Naive thymus-derived CD4-positive, alpha-beta T cell (primary cell): ENCODE measurements around the gene LIPE. TPM values are rescaled to one million over a fixed set of nuclear protein-coding genes. Genes with fewer than 3 reads are reported as not detected.
A peak's percentile ranks its signal among the peaks of the same experiment; 100 is the strongest.

ENCODE experiments used
- ATAC-seq: fragments of 150-1000 bp; cut with Tn5 transposase; 2 replicates; pipeline ENCODE4 v1.10.0; 2021; ENCODE audit warnings: mild to moderate bottlenecking, moderate library complexity
- CTCF ChIA-PET: fragments of 350-600 bp; sonication (Branson Sonifier 250); formaldehyde crosslinking; loops from one replicate; lab custom pipeline; 2021; ENCODE audit warnings: antibody characterized with exemption; lab: Charles Lee
- POLR2A ChIA-PET: fragments of 350-600 bp; sonication (Branson Sonifier 250); formaldehyde crosslinking; loops from one replicate; lab custom pipeline; 2021; ENCODE audit warnings: antibody characterized with exemption, inconsistent platforms; lab: Charles Lee
- DNase-seq, 9 donors: peaks; one replicate each; pipeline versions ENCODE4 v3.0.0 to v3.0.0-alpha.2; 2020 to 2022; ENCODE audit warnings: mixed read lengths in 1 of 9
- H3K27ac ChIP-seq: one replicate; pipeline ENCODE4 v1.7.0; 2013; ENCODE audit warnings: mild to moderate bottlenecking, low read depth, low read length, moderate library complexity
- H3K27me3 ChIP-seq, 2 donors: one replicate each; pipeline ENCODE4 v1.7.0; 2013; ENCODE audit warnings: low read length in 2 of 2, mild to moderate bottlenecking in 2 of 2, moderate library complexity in 2 of 2; ENCODE audit not compliant: control insufficient read depth in 2 of 2, insufficient read depth in 2 of 2
- H3K36me3 ChIP-seq, 3 experiments: 1 replicate in 2 of 3; 2 replicates in 1 of 3; pipeline ENCODE4 v1.7.0; 2013; ENCODE audit warnings: low read length in 3 of 3, mild to moderate bottlenecking in 3 of 3, moderate library complexity in 1 of 3; ENCODE audit not compliant: insufficient read depth in 3 of 3, control insufficient read depth in 2 of 3
- H3K4me1 ChIP-seq, 2 donors: one replicate each; pipeline ENCODE4 v1.7.0; 2013; ENCODE audit warnings: low read length in 2 of 2, mild to moderate bottlenecking in 2 of 2, moderate library complexity in 1 of 2; ENCODE audit not compliant: control insufficient read depth in 2 of 2, insufficient read depth in 2 of 2
- H3K4me3 ChIP-seq: 2 replicates; pipeline ENCODE4 v1.7.0; 2013; ENCODE audit warnings: mild to moderate bottlenecking, low read length
- H3K9me3 ChIP-seq, 3 experiments: 1 replicate in 2 of 3; 2 replicates in 1 of 3; pipeline ENCODE4 v1.7.0; 2013; ENCODE audit warnings: low read length in 3 of 3; ENCODE audit not compliant: control insufficient read depth in 2 of 3
- H3K27ac Mint-ChIP-seq, 9 donors: one replicate each; pipeline ENCODE4 v1.8.0; 2020 to 2022; ENCODE audit warnings: mixed read lengths in 9 of 9, mild to moderate bottlenecking in 8 of 9, moderate library complexity in 5 of 9, inconsistent platforms in 2 of 9
- H3K27me3 Mint-ChIP-seq, 5 donors: one replicate each; pipeline ENCODE4 v1.8.0; 2021 to 2022; ENCODE audit warnings: mixed read lengths in 5 of 5, mild to moderate bottlenecking in 1 of 5
- H3K36me3 Mint-ChIP-seq, 5 donors: one replicate each; pipeline ENCODE4 v1.8.0; 2020 to 2022; ENCODE audit warnings: mixed read lengths in 5 of 5, mild to moderate bottlenecking in 3 of 5, inconsistent platforms in 1 of 5
- H3K4me1 Mint-ChIP-seq, 7 donors: one replicate each; pipeline ENCODE4 v1.8.0; 2020 to 2022; ENCODE audit warnings: mixed read lengths in 7 of 7, mild to moderate bottlenecking in 3 of 7, inconsistent platforms in 1 of 7
- H3K4me3 Mint-ChIP-seq, 10 donors: one replicate each; pipeline ENCODE4 v1.8.0; 2020 to 2022; ENCODE audit warnings: mild to moderate bottlenecking in 10 of 10, mixed read lengths in 10 of 10, moderate library complexity in 6 of 10, inconsistent platforms in 2 of 10
- H3K9me3 Mint-ChIP-seq, 11 donors: one replicate each; pipeline ENCODE4 v1.8.0; 2020 to 2022; ENCODE audit warnings: mixed read lengths in 11 of 11, mild to moderate bottlenecking in 4 of 11, inconsistent platforms in 1 of 11, moderate library complexity in 1 of 11
- intact Hi-C, 2 donors: fragments of 100-400 bp; cut with micrococcal nuclease; formaldehyde crosslinking; loops; one replicate each; pipeline ENCODE4 v1.15.1; 2023
- polyA plus RNA-seq, 2 donors: library from polyadenylated mRNA; unstranded; fragments of 300-500 nt; fragmentation: Illumina TruSeq; gene quantifications; one replicate each; pipeline ENCODE4 v1.2.3, GENCODE V29; 2021
- total RNA-seq, 6 experiments: library from RNA in 5 of 6; stranded (reverse) in 5 of 6; gene quantifications; 1 replicate in 5 of 6; 2 replicates in 1 of 6; pipeline ENCODE4 v1.2.3 and lab custom pipeline; 2021 to 2026

The LIPE gene
- total and polyA plus RNA-seq, 7 experiments from 2014 or later = 7.0 to 35.4 (median 20.0) TPM

DNA sequence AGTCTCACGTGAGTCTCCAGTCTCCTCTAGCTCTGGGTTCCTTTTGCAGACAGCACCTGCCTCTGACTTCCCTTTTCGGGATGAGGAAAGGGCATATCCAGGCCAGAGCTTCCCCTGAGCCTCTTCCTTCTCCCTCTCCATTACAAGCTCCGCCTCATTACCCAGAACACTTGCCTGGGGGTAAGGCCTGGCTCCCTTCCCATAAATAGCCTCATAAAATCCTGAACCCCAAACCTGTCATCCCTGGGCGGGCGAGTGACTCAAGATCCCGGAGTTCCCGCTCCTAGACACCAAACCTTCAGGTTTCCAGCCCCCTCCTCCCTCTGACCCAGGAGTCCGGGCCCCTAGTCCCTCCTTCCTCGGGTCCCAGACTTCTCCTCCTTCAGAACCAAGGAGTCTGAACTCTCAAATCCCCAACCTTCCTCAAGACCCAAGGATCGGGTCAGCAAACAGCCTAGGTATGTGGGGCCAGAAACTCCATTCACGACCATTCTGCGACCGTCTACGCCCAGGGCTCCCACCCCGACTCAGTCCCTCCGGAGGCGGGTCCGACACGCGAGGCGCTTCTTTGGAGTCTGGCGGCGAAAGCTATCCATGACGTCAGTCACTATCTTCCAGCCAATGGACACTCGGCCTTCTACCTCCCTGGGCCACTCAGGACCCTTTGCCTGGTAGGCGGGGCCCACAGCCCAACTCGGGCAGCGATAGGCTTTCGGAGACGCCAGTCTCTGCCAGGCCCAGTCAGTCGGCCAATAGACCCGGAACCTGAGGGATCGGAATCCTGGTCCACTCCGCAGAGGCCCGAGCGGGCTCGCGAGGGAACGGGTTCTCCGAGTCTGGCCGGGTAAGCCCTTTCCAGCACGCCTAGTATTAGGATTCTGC is 30.6 kb downstream of the LIPE start:
- DNase-seq = peak; percentile 80 to 97 (median 84)
- Histone ChIP-seq H3K4me3 (peak overlapping the region; percentile 93), H3K27me3 (no peaks in the 10 kb centered on the region), H3K4me1 (peaks cover 13 to 16% of the 10 kb centered on the region in 2 donors), H3K9me3 (no peaks in the 10 kb centered on the region), H3K36me3 (no peaks in the 10 kb centered on the region), H3K27ac (peak overlapping the region; percentile 70)
- Mint-ChIP-seq H3K4me1 (peaks cover 29 to 49% (median 44%) of the 10 kb centered on the region in 7 donors), H3K27me3 (peaks cover 0 to 8% (median 6%) of the 10 kb centered on the region in 5 donors), H3K27ac (peak overlapping the region; percentile 85 to 93 (median 88)), H3K4me3 (peak overlapping the region; percentile 85 to 99 (median 91)), H3K36me3 (peaks cover 0 to 3% (median 0%) of the 10 kb centered on the region in 5 donors), H3K9me3 (peaks cover 0 to 1% (median 0%) of the 10 kb centered on the region in 11 donors)
- CTCF ChIA-PET = no interaction called here
- peak; percentile 96 for ATAC-seq
- POLR2A ChIA-PET = interaction anchor here (0.6 to 1.3 kb wide), 8 partner anchors 8 to 153 kb away, joined by 3 to 8 read pairs (median 4); no protein-coding TSS in a partner anchor
- intact Hi-C loops = loop anchor here (1.0 to 5.0 kb wide), 5 partner anchors 9 to 179 kb away; partner anchors contain the start of genes MEGF8 (in 2 of the 2) and DEDD2 (in 1 of the 2)

DNA sequence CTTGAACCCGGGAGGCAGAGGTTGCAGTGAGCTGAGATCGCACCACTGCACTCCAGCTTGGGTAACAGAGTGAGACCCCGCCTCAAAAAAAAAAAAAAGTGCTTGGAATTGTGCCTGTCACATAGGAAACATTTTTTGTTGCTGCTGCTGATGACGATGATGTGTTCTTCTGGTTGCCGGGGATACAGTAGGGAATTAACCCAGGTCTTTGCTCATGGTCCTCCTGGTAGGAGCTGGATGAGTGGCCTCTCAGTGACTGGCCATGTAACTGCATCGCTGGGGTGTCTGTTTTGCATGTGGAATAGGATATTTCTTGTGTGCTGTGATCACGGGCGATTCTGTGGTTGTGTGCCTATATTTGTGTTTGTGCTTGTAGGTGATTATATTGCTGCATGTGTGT is 32.4 kb downstream of the LIPE start:
- H3K4me3 ChIP-seq = no peak overlapping the region
- Mint-ChIP-seq H3K9me3 (peaks cover 0 to 3% (median 0%) of the 10 kb centered on the region in 11 donors), H3K4me1 (peaks cover 21 to 32% (median 29%) of the 10 kb centered on the region in 7 donors), H3K4me3 (peak overlapping the region in 1 of 10 donors; percentile 22), H3K27me3 (peaks cover 7 to 23% (median 20%) of the 10 kb centered on the region in 5 donors), H3K27ac (peak overlapping the region in 2 of 9 donors; percentile 28 to 62), H3K36me3 (no peaks in the 10 kb centered on the region)
- CTCF ChIA-PET = no interaction called here
- ATAC-seq (no peak), DNase-seq (no peak)
- no peaks in the 10 kb centered on the region for H3K27me3 ChIP-seq
- H3K9me3 ChIP-seq = no peaks in the 10 kb centered on the region
- no peak overlapping the region for H3K27ac ChIP-seq
- POLR2A ChIA-PET = no interaction called here
- H3K36me3 ChIP-seq = no peaks in the 10 kb centered on the region
- peaks cover 8 to 11% of the 10 kb centered on the region in 2 donors for H3K4me1 ChIP-seq
- intact Hi-C loops = loop anchor here (5.0 kb wide), 2 partner anchors 67 to 177 kb away; partner anchors contain the start of genes DEDD2 (in 1 of the 2) and MEGF8 (in 1 of the 2)

DNA sequence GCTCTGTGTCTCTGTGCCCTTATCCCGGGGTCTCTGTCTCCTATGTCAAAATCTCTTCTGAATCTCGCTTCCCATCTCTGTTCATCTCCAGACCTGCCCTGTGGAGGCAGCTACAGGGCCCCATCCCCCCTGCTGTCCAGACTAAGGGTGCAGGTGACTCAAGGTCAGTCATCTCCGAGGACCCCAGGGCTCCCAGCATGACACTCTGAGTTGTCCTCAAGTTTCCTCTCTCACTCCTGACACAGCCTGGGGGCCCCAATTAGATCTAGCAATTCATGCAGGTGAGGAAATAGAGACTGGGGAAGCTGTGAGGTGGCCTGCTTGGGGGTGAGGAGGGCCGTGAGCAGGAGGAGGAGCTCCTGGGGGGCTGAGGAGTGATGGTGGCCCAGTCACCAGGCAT is 35.0 kb downstream of the LIPE start:
- no peaks in the 10 kb centered on the region for H3K36me3 ChIP-seq
- peaks cover 0 to 2% (median 0%) of the 10 kb centered on the region in 11 donors for H3K9me3 Mint-ChIP-seq
- H3K36me3 Mint-ChIP-seq = no peaks in the 10 kb centered on the region
- no peak for DNase-seq
- no peak overlapping the region for H3K4me3 Mint-ChIP-seq
- H3K27ac Mint-ChIP-seq = no peak overlapping the region
- H3K9me3 ChIP-seq = no peaks in the 10 kb centered on the region
- CTCF ChIA-PET = no interaction called here
- peaks cover 15 to 33% (median 28%) of the 10 kb centered on the region in 5 donors for H3K27me3 Mint-ChIP-seq
- H3K27me3 ChIP-seq = no peaks in the 10 kb centered on the region
- intact Hi-C loops = no loop called here
- peaks cover 9 to 12% (median 11%) of the 10 kb centered on the region in 7 donors for H3K4me1 Mint-ChIP-seq
- H3K4me3 ChIP-seq = no peak overlapping the region
- POLR2A ChIA-PET = no interaction called here
- H3K27ac ChIP-seq = no peak overlapping the region
- H3K4me1 ChIP-seq = peaks cover 0 to 4% of the 10 kb centered on the region in 2 donors
- no peak for ATAC-seq

DNA sequence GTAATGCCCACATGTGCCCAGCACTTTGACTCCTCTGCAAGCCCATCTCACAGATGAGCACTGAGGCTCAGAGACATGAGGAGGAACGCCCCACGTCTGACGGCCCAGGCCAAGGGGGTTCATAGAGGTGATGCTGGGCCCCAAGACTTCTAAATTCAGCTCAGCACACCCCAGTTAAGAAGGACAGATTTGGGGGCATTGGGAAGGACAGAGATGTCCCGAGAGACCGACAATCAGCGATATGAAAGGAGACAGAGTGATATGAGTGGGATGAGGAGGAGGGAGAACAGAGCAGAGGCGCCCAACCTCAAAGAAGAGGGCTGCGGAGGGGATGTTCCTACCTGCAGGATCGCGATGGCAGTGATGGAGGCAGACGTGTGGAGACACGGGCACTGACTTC is 37.3 kb downstream of the LIPE start, which contains the start of gene CNFN:
Gene CNFN (minus strand): TSS at position 399 of the 400 bp plus-strand sequence. CDS start 1,260 bp downstream, outside the sequence.
- DNase-seq = no peak
- Histone ChIP-seq H3K4me1 (no peaks in the 10 kb centered on the region), H3K4me3 (no peak within 1 kb of the TSS), H3K36me3 (no peaks in the 10 kb centered on the region), H3K27me3 (no peaks in the 10 kb centered on the region), H3K9me3 (no peaks in the 10 kb centered on the region), H3K27ac (no peak within 1 kb of the TSS)
- H3K27me3 Mint-ChIP-seq = peaks cover 19 to 43% (median 35%) of the 10 kb centered on the region in 5 donors
- ChIA-PET POLR2A (interaction anchor here (1.1 kb wide), 1 partner anchor 34 kb away, joined by 4 read pairs; no protein-coding TSS in a partner anchor), CTCF (no interaction called here)
- intact Hi-C loops = no loop called here
- H3K27ac Mint-ChIP-seq = no peak within 1 kb of the TSS
- H3K4me1 Mint-ChIP-seq = peaks cover 5 to 8% (median 6%) of the 10 kb centered on the region in 7 donors
- no peak within 1 kb of the TSS for H3K4me3 Mint-ChIP-seq
- H3K9me3 Mint-ChIP-seq = peaks cover 0 to 7% (median 0%) of the 10 kb centered on the region in 11 donors
- ATAC-seq = no peak
- no peaks in the 10 kb centered on the region for H3K36me3 Mint-ChIP-seq

DNA sequence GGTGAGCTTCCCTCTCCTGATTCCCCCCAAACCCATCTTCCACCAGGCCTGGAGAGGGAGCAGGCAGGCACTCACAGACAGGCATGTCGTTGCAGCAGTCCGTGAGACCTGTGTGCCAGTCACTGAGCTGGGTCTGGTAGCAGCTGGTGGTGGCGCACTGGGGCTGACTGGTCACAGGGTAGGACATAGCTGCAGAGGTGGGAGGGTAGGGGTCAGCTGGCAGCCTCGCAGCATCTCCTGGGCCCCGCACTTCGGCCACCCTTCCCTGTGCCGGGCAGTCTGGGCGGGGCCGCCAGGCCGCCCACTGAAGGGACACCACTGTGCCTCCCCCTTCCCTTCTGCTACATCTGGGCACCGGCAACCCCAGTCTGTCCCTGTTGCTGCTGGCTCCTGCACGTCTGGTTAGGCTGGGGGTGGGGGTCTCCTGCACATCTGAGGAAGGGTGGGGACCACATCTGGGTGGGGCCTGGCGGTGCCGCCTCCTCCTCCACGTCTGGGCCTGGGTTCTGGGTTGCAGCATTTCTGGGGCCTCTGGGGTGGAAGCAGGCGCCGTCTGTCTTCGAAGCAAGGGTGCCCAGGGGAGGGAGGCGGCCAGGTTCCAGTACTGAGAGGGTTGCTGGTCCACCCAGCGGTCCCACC is 38.2 kb downstream of the LIPE start:
- intact Hi-C loops = no loop called here
- H3K27ac Mint-ChIP-seq = no peak overlapping the region
- H3K4me3 Mint-ChIP-seq = no peak overlapping the region
- DNase-seq (no peak), ATAC-seq (no peak)
- peaks cover 5 to 8% (median 6%) of the 10 kb centered on the region in 7 donors for H3K4me1 Mint-ChIP-seq
- Histone ChIP-seq H3K27ac (no peak overlapping the region), H3K36me3 (no peaks in the 10 kb centered on the region), H3K27me3 (no peaks in the 10 kb centered on the region), H3K4me3 (no peak overlapping the region), H3K9me3 (no peaks in the 10 kb centered on the region), H3K4me1 (no peaks in the 10 kb centered on the region)
- ChIA-PET POLR2A (interaction anchor here (1.8 kb wide), 1 partner anchor 8 kb away, joined by 5 read pairs; no protein-coding TSS in a partner anchor), CTCF (interaction anchor here (0.6 kb wide), 1 partner anchor 27 kb away, joined by 3 read pairs; no protein-coding TSS in a partner anchor)
- H3K27me3 Mint-ChIP-seq = peaks cover 19 to 43% (median 35%) of the 10 kb centered on the region in 5 donors
- H3K36me3 Mint-ChIP-seq = no peaks in the 10 kb centered on the region
- peaks cover 0 to 7% (median 0%) of the 10 kb centered on the region in 11 donors for H3K9me3 Mint-ChIP-seq
